Right ventricle myocardium superior (tissue), 1 donor: ENCODE data around the gene PDCD7. TPM values are rescaled to one million over a fixed set of nuclear protein-coding genes. Genes with fewer than 3 reads are reported as not detected.
"Not testable (repeated sequence)": the region's sequence is repeated elsewhere in the genome, so short reads cannot be mapped to it uniquely, and the experiment has no call there.

Experiments used
- ATAC-seq: fragments of 200-7000 bp; cut with Tn5 transposase; one replicate; pipeline ENCODE4 v1.9.1; 2020; ENCODE audit warnings: mild to moderate bottlenecking; ENCODE audit not compliant: poor library complexity
- DNase-seq: peaks from one replicate; pipeline ENCODE4 v3.0.0-alpha.2; 2020
- intact Hi-C: fragments of 100-400 bp; cut with DNase I; formaldehyde crosslinking; loops from one replicate; pipeline ENCODE4 v1.11.2; 2022
- total RNA-seq: library from RNA; stranded (reverse); fragmentation: NEBNext Ultra II Directional; extraction: Animal tissue kit (Norgen Biotek cat#: 25700); gene quantifications from one replicate; pipeline ENCODE4 v1.2.1, GENCODE V29; 2021
- donor health status: DM: no; HTN: yes; CAD: no; lungs with severe emphysema.

PDCD7 gene
- total RNA-seq, 1 donor from 2014 or later, result 12.2 TPM

- no peak for DNase-seq
- no peak for ATAC-seq
- intact Hi-C loops, result loop anchor here (5.0 kb wide), 1 partner anchor 43 kb away; no protein-coding TSS in a partner anchor
Measured at GRCh38 chr15:65095011-65095746, 38.4 kb downstream of the PDCD7 start.

- ATAC-seq (peak; percentile 39), DNase-seq (peak; percentile 55)
- intact Hi-C loops, result no loop called here
Measured at GRCh38 chr15:65094294-65094995, 39.2 kb downstream of the PDCD7 start.

GRCh38 chr15:65093793-65094170, 39.8 kb downstream of the PDCD7 start:
- ATAC-seq, DNase-seq, intact Hi-C loops: not testable (repeated sequence)

DNA sequence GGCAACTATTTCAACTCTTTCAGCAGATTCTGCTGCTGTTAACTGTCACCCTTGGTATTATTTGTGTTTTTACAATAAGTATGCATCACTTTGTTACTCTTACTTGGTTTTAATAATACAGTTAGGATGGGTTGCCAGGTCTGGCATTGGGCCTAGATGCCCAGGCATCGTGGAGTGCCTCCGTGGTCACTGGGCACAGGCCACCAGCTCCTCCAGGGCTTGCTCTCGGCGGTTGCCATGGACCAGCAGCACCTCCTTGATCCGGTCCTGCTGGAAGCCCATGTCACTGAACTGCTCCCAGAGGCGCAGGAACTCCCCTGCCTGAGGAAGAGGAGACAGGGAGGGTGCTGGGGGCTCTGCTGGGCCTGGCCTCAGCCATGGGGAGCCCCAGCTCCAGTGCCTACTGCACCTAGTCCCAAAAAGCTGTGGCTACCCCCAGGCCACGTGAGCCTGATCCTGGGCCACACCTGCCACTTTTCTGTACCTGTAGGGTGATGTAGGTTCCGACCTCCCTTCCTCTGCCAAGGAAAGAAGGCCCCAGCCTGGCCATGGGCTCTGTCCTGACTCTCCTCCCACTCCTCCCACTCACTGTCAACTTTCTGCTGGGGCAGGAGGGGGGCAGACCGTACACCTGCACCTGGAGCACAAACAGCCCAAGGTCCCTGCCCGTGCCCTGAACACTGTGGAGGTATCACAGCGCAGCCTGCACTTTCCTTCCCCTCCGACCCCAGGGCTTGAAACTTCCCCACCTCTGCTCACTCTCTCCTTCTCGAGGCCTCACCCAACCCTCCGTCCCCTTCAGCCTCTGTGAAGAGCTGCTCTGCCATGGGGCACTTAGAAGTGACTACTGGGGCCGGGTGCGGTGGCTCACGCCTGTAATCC, 40.5 kb downstream of the PDCD7 start:
- ATAC-seq, result no peak
- intact Hi-C loops, result no loop called here
- DNase-seq, result no peak

DNA sequence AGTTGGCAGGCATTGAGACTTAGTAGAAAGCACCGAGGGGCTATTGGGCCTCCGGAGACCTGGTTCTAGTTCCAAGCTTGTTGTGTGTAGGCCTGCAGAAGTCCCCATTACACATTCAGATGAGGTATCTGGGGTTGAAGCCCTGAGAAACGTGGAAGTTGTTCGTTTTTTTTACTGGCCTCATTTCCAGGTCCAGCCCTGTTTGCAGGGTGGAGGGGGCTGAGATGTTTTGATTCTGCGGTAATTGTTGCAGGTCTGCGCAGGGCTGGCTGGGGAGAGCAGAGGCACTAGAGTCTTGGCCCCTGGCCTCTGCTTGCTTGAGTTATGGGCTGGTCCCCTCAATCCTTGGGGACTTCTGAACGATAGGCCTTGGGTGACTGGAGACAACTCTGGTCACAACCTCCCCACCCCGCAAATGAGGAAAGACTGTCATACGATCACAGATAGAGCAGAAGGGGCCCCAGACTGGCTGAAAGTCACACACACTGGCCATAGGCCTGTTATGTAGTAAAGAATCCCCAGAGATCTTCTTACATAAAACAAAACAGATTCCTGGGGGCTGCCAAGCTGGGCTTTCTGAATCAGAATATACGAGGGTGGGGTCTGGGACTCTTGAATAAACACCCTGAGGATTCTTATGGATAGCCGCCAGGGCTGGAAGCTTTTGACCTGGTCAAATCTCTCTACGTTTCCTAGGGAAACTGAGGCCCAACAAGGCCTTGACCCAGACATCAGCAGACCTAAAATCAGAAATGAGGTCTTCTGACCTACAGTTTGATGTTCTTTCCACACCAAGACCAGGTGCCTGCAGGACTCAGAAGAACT, 41.5 kb downstream of the PDCD7 start:
- ATAC-seq (no peak), DNase-seq (no peak)
- intact Hi-C loops, result no loop called here

- intact Hi-C loops, result loop anchor here (10.0 kb wide), 1 partner anchor 55 kb away; no protein-coding TSS in a partner anchor
- DNase-seq (peak; percentile 78), ATAC-seq (peak; percentile 54)
Measured at GRCh38 chr15:65089206-65089824, 44.3 kb downstream of the PDCD7 start.

DNA sequence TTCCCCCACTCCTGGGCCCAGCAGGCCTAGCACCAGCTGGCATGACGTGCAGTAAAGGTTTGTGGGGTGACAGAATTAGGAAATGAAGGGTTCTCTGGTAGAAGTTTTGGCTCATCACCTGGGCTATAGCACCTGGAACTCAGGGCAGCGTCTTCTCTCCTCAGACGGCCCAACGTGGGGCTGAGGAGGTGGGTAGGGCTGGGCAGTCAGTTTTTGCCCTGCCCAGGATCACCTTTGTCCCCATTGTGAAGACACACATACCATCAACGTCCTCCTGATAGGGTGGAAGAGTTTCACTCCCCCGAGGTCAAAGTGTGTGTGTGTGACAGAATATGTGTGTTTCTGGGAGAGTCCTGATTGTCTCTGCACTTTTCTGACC, 45.0 kb downstream of the PDCD7 start:
- DNase-seq, result no peak
- ATAC-seq, result peak; percentile 9
- intact Hi-C loops, result loop anchor here (10.0 kb wide), 1 partner anchor 54 kb away; no protein-coding TSS in a partner anchor

GRCh38 chr15:65087873-65088642, 45.5 kb downstream of the PDCD7 start:
- ATAC-seq (peak; percentile 76), DNase-seq (peak; percentile 81)
- intact Hi-C loops, result loop anchor here (10.0 kb wide), 1 partner anchor 53 kb away; no protein-coding TSS in a partner anchor

- intact Hi-C loops, result loop anchor here (10.0 kb wide), 1 partner anchor 53 kb away; no protein-coding TSS in a partner anchor
- DNase-seq (no peak), ATAC-seq (peak; percentile 13)
Measured at GRCh38 chr15:65087411-65087810, 46.2 kb downstream of the PDCD7 start.

DNA sequence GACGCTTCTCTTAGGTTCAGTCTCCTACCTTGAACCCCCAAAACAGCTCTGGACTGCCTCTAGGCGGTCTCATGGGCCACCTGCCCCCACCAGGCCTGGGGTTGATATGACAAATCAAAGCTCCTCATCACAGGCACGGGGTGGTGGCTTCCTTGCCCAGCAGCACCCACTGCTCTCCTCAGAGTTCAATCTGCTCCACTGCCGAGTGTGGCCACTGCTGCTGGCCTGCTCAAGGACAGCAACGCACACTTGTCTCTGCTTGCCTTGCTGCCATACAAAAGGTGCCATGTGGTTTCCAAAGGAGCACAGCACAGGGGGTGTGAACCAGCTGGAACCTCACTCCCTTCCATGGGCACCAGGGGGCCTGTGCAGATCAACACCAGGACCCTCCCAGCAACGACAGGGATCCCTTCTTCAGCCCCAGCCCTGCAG, 46.9 kb downstream of the PDCD7 start:
- DNase-seq (no peak), ATAC-seq (no peak)
- intact Hi-C loops, result loop anchor here (10.0 kb wide), 1 partner anchor 52 kb away; no protein-coding TSS in a partner anchor

DNA sequence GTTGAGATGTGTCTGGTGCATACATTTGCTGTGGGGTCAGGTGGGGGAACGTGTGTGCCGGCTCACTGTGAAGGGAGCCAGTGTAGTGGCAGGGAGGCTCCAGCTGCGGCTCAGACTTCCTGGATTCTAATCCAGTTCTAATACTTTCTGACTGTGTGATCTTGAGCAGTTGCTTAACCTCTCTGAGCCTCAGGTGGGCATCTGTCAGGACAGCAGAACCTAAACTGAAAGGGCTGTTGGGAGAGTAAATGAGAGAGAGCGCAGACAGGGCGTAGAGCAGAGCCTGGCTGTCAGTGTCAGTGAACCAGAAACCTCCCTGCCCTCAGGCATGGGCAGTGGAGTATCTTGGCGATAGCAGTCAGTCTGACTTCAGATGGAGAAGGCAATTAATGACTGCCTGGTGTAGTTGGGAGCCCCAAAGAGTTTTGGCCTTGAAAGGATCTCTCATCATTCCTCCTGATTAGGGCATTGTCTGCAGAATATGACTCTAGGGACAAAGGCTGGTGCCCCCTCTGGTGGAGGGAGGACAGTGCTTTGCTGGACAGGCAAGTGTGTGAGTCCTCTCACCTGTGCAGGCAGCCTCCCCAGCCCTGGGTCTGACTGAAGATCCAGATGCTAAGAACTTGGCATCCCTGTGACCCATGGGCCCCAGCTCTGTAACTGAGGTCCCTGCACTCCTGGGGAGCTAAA, 47.5 kb downstream of the PDCD7 start:
- intact Hi-C loops, result loop anchor here (10.0 kb wide), 1 partner anchor 51 kb away; no protein-coding TSS in a partner anchor
- ATAC-seq (no peak), DNase-seq (no peak)

DNA sequence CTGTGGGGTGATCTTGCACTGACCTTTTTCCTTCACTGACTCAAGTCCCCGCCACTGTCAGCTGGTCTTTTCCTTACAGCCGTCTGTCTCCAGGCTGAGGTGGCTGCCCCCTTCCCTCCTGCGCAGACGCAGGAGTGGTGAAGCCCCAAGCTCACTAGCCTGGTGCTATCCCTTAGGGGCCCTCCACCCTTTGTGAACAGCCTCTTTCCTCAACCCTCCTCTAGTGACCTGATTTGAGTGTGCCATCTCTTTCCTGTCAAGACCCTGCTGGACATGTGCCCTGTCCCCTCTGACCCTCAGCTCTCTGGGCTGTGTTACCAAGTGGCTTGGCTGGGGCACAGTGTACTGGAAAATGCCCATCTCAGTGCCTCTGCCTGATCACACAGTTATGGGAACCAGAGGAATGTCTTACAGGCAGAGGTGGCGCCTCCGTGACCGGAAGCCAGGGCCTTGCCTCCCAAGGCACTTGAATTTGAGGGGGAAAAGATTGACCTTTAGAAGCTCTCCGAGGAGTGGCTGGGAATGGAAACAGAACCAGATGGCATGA, 48.3 kb downstream of the PDCD7 start:
- no peak for ATAC-seq
- intact Hi-C loops, result loop anchor here (10.0 kb wide), 1 partner anchor 50 kb away; no protein-coding TSS in a partner anchor
- no peak for DNase-seq

- ATAC-seq (no peak), DNase-seq (no peak)
- intact Hi-C loops, result loop anchor here (10.0 kb wide), 1 partner anchor 50 kb away; no protein-coding TSS in a partner anchor
Measured at GRCh38 chr15:65084500-65085206, 49.0 kb downstream of the PDCD7 start.

GRCh38 chr15:65083262-65083701, 50.3 kb downstream of the PDCD7 start:
- DNase-seq, result no peak
- ATAC-seq, result no peak
- intact Hi-C loops, result loop anchor here (2.0 to 10.0 kb wide), 2 partner anchors 28 to 48 kb away; no protein-coding TSS in a partner anchor

DNA sequence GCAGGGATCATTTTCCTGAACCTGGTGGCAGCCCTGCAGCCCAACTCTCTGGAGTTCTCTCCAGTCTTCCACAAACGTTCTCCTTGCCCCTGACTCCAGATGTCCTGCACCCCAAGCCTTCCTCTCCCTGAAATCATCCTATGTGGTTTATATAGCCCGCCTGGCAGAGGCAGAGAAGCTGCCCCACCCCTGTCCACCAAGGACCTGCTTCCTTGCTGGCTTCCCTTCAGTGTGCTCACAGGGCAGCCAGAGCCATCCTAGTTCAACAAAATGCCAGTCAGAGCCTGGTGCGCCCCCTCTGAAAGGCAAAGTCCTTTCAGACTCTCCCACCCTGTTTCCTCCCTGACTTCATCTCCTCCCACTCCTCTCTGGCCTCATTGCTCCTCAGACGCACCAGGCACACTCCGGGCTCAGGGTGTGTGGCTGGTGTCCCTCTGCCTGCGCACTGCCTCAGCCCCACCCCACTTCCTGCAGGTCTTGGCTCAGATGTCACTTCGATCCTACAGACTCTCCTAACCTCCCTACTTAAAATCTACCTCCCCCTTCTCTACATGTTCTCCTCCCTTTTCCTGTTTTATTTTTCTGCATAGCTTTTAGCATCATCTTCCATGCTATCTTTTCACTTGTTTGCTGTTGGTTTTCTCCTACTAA, 51.2 kb downstream of the PDCD7 start:
- intact Hi-C loops, result loop anchor here (2.0 to 10.0 kb wide), 2 partner anchors 28 to 48 kb away; no protein-coding TSS in a partner anchor
- DNase-seq, result no peak
- no peak for ATAC-seq
